Smooth muscle cell (in vitro differentiated cells): ENCODE results near the gene FAM170B. TPM values are rescaled to one million over a fixed set of nuclear protein-coding genes. Genes with fewer than 3 reads are reported as not detected.

Experiments
- DNase-seq: peaks from one replicate; lab custom pipeline; 2025; ENCODE audit not compliant: unreplicated experiment; lab: John Stamatoyannopoulos, UW
- H2AFZ ChIP-seq: fragments of 200-600 bp; sonication (generic); 2 replicates; pipeline ENCODE4 v1.6.0; 2016; ENCODE audit warnings: antibody characterized with exemption, low read depth, mild to moderate bottlenecking
- H3F3A ChIP-seq: fragments of 200-600 bp; sonication (generic); 2 replicates; pipeline ENCODE4 v1.6.0; 2017; ENCODE audit warnings: antibody characterized with exemption, low read depth
- H3K27ac ChIP-seq: fragments of 200-600 bp; sonication (generic); 2 replicates; pipeline ENCODE4 v1.5.1; 2016; ENCODE audit warnings: low read depth, mild to moderate bottlenecking
- H3K27me3 ChIP-seq: fragments of 200-600 bp; sonication (generic); 2 replicates; pipeline ENCODE4 v1.6.1; 2016; ENCODE audit warnings: low read depth, mild to moderate bottlenecking
- H3K36me3 ChIP-seq: fragments of 200-600 bp; sonication (generic); 2 replicates; pipeline ENCODE4 v1.5.1; 2016; ENCODE audit warnings: low read depth
- H3K4me1 ChIP-seq: fragments of 200-600 bp; sonication (generic); 2 replicates; pipeline ENCODE4 v1.5.1; 2016; ENCODE audit warnings: low read depth
- H3K4me2 ChIP-seq: fragments of 200-600 bp; sonication (generic); 2 replicates; pipeline ENCODE4 v1.6.0; 2016; ENCODE audit warnings: mild to moderate bottlenecking
- H3K4me3 ChIP-seq: fragments of 200-600 bp; sonication (generic); 2 replicates; pipeline ENCODE4 v1.5.1; 2016; ENCODE audit warnings: mild to moderate bottlenecking
- H3K79me2 ChIP-seq: fragments of 200-600 bp; sonication (generic); 2 replicates; pipeline ENCODE4 v1.6.0; 2016; ENCODE audit warnings: low read depth, mild to moderate bottlenecking
- H3K9ac ChIP-seq: fragments of 200-600 bp; sonication (generic); 2 replicates; pipeline ENCODE4 v1.6.0; 2016; ENCODE audit warnings: low read depth
- H3K9me3 ChIP-seq: fragments of 200-600 bp; sonication (generic); replicated peaks from 2 replicates; pipeline ENCODE4 v1.5.1; 2016; ENCODE audit warnings: low read depth
- H4K20me1 ChIP-seq: fragments of 200-600 bp; sonication (generic); 2 replicates; pipeline ENCODE4 v1.6.0; 2016; ENCODE audit warnings: low read depth
- CTCF ChIP-seq: fragments of 200-600 bp; sonication (generic); IDR thresholded peaks from 2 replicates; pipeline ENCODE4 v1.5.1; 2017; ENCODE audit warnings: borderline replicate concordance, mild to moderate bottlenecking, antibody characterized with exemption; ENCODE audit not compliant: insufficient read depth, poor library complexity, severe bottlenecking
- WGBS: methylation state at CpG from one replicate; pipeline ENCODE4 v1.1.7; 2016; ENCODE audit warnings: low lambda C conversion rate; 5-methylcytosine and 5-hydroxymethylcytosine counted together
- polyA plus RNA-seq: library from polyadenylated mRNA; unstranded; fragments of >200 nt; fragmentation: Nextera tagmentation; extraction: Ambion mirVana; gene quantifications from 2 replicates; pipeline ENCODE4 v1.2.1, GENCODE V29; 2016
- total RNA-seq: library from RNA; depleted of rRNA; stranded (reverse); fragments of >200 nt; gene quantifications from 2 replicates; pipeline ENCODE4 v1.2.3, GENCODE V29; 2014

The FAM170B gene
- total and polyA plus RNA-seq, 2 experiments from 2014 or later: not detected

- H3K79me2 ChIP-seq: no peaks in the 10 kb centered on the region
- TF ChIP-seq CTCF: no peak
- no peaks in the 10 kb centered on the region for H3K36me3 ChIP-seq
- WGBS: 82% methylated on average over 3 of the region's 3 CpGs
- H2AFZ ChIP-seq: no peak overlapping the region
- H3K4me3 ChIP-seq: no peak overlapping the region
- no peak overlapping the region for H3K9ac ChIP-seq
- H3K9me3 ChIP-seq: no peaks in the 10 kb centered on the region
- no peaks in the 10 kb centered on the region for H3K27me3 ChIP-seq
- DNase-seq: no peak
- H3F3A ChIP-seq: no peaks in the 10 kb centered on the region
- H3K27ac ChIP-seq: no peak overlapping the region
- no peaks in the 10 kb centered on the region for H3K4me1 ChIP-seq
- no peak overlapping the region for H3K4me2 ChIP-seq
- no peaks in the 10 kb centered on the region for H4K20me1 ChIP-seq
These were observed 16.1 kb upstream of the FAM170B start for GRCh38 chr10:49149881-49150280.

GRCh38 chr10:49144058-49144720 is 10.4 kb upstream of the FAM170B start:
- H3K27ac ChIP-seq: no peak overlapping the region
- no peaks in the 10 kb centered on the region for H3K27me3 ChIP-seq
- no peaks in the 10 kb centered on the region for H3K79me2 ChIP-seq
- H3K4me3 ChIP-seq: no peak overlapping the region
- no peak overlapping the region for H3K4me2 ChIP-seq
- no peak overlapping the region for H2AFZ ChIP-seq
- DNase-seq: no peak
- H3K9ac ChIP-seq: no peak overlapping the region
- no peaks in the 10 kb centered on the region for H3K36me3 ChIP-seq
- H3K9me3 ChIP-seq: no peaks in the 10 kb centered on the region
- no peaks in the 10 kb centered on the region for H3K4me1 ChIP-seq
- no peaks in the 10 kb centered on the region for H4K20me1 ChIP-seq
- 66% methylated on average over 2 of the region's 2 CpGs for WGBS
- no peak for TF ChIP-seq CTCF
- no peaks in the 10 kb centered on the region for H3F3A ChIP-seq

- H3K4me1 ChIP-seq: no peaks in the 10 kb centered on the region
- H3K27ac ChIP-seq: no peak overlapping the region
- no peak overlapping the region for H3K4me2 ChIP-seq
- DNase-seq: no peak
- no peaks in the 10 kb centered on the region for H3K27me3 ChIP-seq
- no peak overlapping the region for H3K9ac ChIP-seq
- no peaks in the 10 kb centered on the region for H3F3A ChIP-seq
- TF ChIP-seq CTCF: no peak
- no peaks in the 10 kb centered on the region for H3K79me2 ChIP-seq
- no peaks in the 10 kb centered on the region for H3K9me3 ChIP-seq
- no peak overlapping the region for H3K4me3 ChIP-seq
- H2AFZ ChIP-seq: no peak overlapping the region
- H4K20me1 ChIP-seq: no peaks in the 10 kb centered on the region
- H3K36me3 ChIP-seq: no peaks in the 10 kb centered on the region
These were observed 9.4 kb upstream of the FAM170B start for GRCh38 chr10:49143249-49143648.
